BLaER1 (cell line): ENCODE results near the gene TMEM132C.
A peak's percentile ranks its signal among the peaks of the same experiment; 100 is the strongest.

Experiments used
- H3K27ac ChIP-seq: shearing (Covaris generic); formaldehyde crosslinking; 2 replicates; pipeline ENCODE4 v1.8.1; 2022
- H3K27me3 ChIP-seq: shearing (Covaris generic); formaldehyde crosslinking; 2 replicates; pipeline ENCODE4 v1.8.1; 2022
- H3K36me3 ChIP-seq: shearing (Covaris generic); formaldehyde crosslinking; 2 replicates; pipeline ENCODE4 v1.8.1; 2022
- H3K4me1 ChIP-seq: shearing (Covaris generic); formaldehyde crosslinking; 2 replicates; pipeline ENCODE4 v1.8.1; 2022
- H3K4me2 ChIP-seq: shearing (Covaris generic); formaldehyde crosslinking; 2 replicates; pipeline ENCODE4 v1.8.1; 2022
- H3K4me3 ChIP-seq: shearing (Covaris generic); formaldehyde crosslinking; 2 replicates; pipeline ENCODE4 v1.8.1; 2022
- H3K9ac ChIP-seq: shearing (Covaris generic); formaldehyde crosslinking; 2 replicates; pipeline ENCODE4 v1.8.1; 2022
- H3K9me3 ChIP-seq: shearing (Covaris generic); formaldehyde crosslinking; 2 replicates; pipeline ENCODE4 v1.8.1; 2022
- H4K20me1 ChIP-seq: shearing (Covaris generic); formaldehyde crosslinking; 2 replicates; pipeline ENCODE4 v1.8.1; 2022
- Cebpa-rat ChIP-seq: shearing (Covaris generic); IDR thresholded peaks from 2 replicates; pipeline ENCODE4 v1.8.1; 2022

Gene TMEM132C

DNA sequence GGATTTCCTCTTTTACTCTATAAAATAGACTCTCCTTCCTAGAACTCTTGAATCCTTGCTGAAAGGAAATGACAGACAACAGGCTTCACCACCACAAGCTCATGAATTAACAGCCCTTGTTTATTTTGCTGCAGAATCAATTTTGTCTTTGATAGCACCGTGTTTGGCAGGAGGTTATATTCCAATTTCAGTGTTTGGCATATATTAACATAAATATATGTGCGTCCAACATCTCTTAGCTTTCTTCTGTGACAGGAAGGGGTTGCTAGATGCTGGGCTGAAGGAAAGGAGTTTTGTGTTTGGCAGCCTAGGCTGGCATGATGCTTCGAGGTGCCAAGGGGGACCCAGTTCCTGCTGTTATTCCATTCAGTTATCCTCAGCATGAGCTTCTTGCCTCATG lies 126.4 kb downstream of the TMEM132C start:
- Histone ChIP-seq H3K4me3 (no peak overlapping the region), H4K20me1 (no peaks in the 10 kb centered on the region), H3K4me2 (no peak overlapping the region), H3K4me1 (peaks cover 39% of the 10 kb centered on the region), H3K27me3 (no peaks in the 10 kb centered on the region), H3K9me3 (peaks cover 5% of the 10 kb centered on the region; the same call in 1 of the 2 replicates), H3K27ac (no peak overlapping the region), H3K36me3 (no peaks in the 10 kb centered on the region), H3K9ac (no peak overlapping the region)
- TF ChIP-seq Cebpa-rat: no peak

- Histone ChIP-seq H3K36me3 (no peaks in the 10 kb centered on the region), H4K20me1 (no peaks in the 10 kb centered on the region), H3K9ac (no peak overlapping the region), H3K27me3 (no peaks in the 10 kb centered on the region), H3K9me3 (peaks cover 5% of the 10 kb centered on the region; the same call in 1 of the 2 replicates), H3K27ac (no peak overlapping the region), H3K4me1 (peaks cover 31% of the 10 kb centered on the region), H3K4me2 (no peak overlapping the region), H3K4me3 (no peak overlapping the region)
- TF ChIP-seq Cebpa-rat: no peak
Measured at GRCh38 chr12:128394137-128394536, 127.2 kb downstream of the TMEM132C start.

- TF ChIP-seq Cebpa-rat: no peak
- no peaks in the 10 kb centered on the region for H4K20me1 ChIP-seq
- no peak overlapping the region for H3K4me2 ChIP-seq
- H3K4me3 ChIP-seq: no peak overlapping the region
- H3K4me1 ChIP-seq: peaks cover 12% of the 10 kb centered on the region
- H3K9me3 ChIP-seq: no peaks in the 10 kb centered on the region; the same call in 1 of the 2 replicates
- H3K27me3 ChIP-seq: no peaks in the 10 kb centered on the region
- no peak overlapping the region for H3K27ac ChIP-seq
- no peak overlapping the region for H3K9ac ChIP-seq
- H3K36me3 ChIP-seq: no peaks in the 10 kb centered on the region
Measured at GRCh38 chr12:128399253-128399652, 132.3 kb downstream of the TMEM132C start.

DNA sequence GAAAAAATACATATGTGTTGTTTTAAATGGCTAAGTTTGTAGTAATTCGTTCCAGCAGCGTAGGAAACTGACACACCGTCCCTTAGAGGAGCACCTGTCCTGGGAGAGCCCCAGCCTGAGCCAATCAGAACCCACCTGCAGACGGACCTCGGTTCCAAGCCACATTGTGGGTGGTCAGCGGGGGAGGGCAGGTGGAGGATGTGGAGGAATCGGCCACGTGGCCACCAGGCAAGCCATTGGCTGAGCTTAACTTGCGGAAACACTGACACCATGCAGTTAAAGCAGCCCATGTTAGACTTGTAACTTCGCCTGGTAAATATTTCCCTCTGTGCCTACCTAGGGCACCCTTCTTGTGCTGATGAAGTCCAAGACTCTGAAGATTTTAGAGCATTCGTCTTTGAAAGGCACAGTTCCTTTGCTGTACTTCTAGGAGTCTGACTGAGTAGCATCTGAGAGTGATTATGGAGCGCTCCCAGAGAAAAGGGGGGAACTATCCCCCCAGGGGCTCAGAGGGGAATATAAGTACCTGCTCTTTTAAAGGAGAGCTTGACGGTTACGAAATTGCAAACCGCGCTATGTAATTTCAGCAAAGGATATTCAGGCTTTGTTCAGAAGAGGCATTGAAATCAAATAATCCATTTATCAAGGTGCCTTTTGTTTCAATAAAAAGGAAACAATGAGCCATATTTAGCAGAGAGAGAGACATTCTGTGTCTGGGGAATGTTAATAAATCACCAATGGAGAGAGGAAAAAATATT lies 135.7 kb downstream of the TMEM132C start:
- no peak overlapping the region for H3K9ac ChIP-seq
- peaks cover under 1% of the 10 kb centered on the region; the same call in 1 of the 2 replicates for H3K4me1 ChIP-seq
- H3K27ac ChIP-seq: no peak overlapping the region
- peaks cover 14% of the 10 kb centered on the region for H3K9me3 ChIP-seq
- no peaks in the 10 kb centered on the region for H4K20me1 ChIP-seq
- H3K4me3 ChIP-seq: no peak overlapping the region
- H3K27me3 ChIP-seq: no peaks in the 10 kb centered on the region
- H3K36me3 ChIP-seq: no peaks in the 10 kb centered on the region
- no peak overlapping the region for H3K4me2 ChIP-seq
- no peak for TF ChIP-seq Cebpa-rat

GRCh38 chr12:128408669-128409068 lies 141.7 kb downstream of the TMEM132C start:
- H3K36me3 ChIP-seq: no peaks in the 10 kb centered on the region
- H3K9ac ChIP-seq: no peak overlapping the region
- H3K4me2 ChIP-seq: no peak overlapping the region
- H4K20me1 ChIP-seq: no peaks in the 10 kb centered on the region
- H3K27me3 ChIP-seq: no peaks in the 10 kb centered on the region
- TF ChIP-seq Cebpa-rat: no peak
- H3K9me3 ChIP-seq: peaks cover 16% of the 10 kb centered on the region
- no peak overlapping the region for H3K4me3 ChIP-seq
- no peak overlapping the region for H3K27ac ChIP-seq
- H3K4me1 ChIP-seq: no peaks in the 10 kb centered on the region

GRCh38 chr12:128415036-128415560 lies 148.1 kb downstream of the TMEM132C start:
- Histone ChIP-seq H3K27me3 (no peaks in the 10 kb centered on the region), H3K9ac (no peak overlapping the region), H3K36me3 (no peaks in the 10 kb centered on the region), H3K4me2 (no peak overlapping the region), H3K9me3 (no peaks in the 10 kb centered on the region), H3K4me1 (peaks cover 16% of the 10 kb centered on the region), H3K27ac (no peak overlapping the region), H4K20me1 (no peaks in the 10 kb centered on the region), H3K4me3 (no peak overlapping the region)
- TF ChIP-seq Cebpa-rat: no peak

DNA sequence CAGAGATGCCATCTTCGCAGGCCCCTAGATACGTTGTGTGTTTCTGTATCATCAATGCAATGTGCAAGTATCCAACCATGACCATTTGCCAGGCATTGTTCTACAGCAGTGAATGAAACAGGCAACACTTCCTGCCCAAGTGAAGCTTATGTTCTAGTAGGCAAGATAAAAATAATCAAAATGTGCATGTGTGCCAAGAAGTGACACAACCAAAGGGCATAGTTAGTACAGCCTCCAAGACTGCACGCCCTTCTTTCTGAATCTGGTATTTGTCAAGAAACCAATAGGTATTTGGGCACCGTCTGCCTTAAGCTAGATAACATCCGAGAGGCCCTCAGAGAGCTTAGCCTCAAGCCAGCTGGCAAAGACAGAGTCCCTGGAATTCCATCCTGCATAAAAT lies 152.0 kb downstream of the TMEM132C start:
- no peak for TF ChIP-seq Cebpa-rat
- H3K36me3 ChIP-seq: no peaks in the 10 kb centered on the region
- no peaks in the 10 kb centered on the region for H3K9me3 ChIP-seq
- no peaks in the 10 kb centered on the region for H3K27me3 ChIP-seq
- H3K4me3 ChIP-seq: no peak overlapping the region
- H3K27ac ChIP-seq: no peak overlapping the region; the same call in 1 of the 2 replicates
- peaks cover 16% of the 10 kb centered on the region for H3K4me1 ChIP-seq
- H3K4me2 ChIP-seq: peak overlapping the region; percentile 65
- no peaks in the 10 kb centered on the region for H4K20me1 ChIP-seq
- H3K9ac ChIP-seq: no peak overlapping the region

DNA sequence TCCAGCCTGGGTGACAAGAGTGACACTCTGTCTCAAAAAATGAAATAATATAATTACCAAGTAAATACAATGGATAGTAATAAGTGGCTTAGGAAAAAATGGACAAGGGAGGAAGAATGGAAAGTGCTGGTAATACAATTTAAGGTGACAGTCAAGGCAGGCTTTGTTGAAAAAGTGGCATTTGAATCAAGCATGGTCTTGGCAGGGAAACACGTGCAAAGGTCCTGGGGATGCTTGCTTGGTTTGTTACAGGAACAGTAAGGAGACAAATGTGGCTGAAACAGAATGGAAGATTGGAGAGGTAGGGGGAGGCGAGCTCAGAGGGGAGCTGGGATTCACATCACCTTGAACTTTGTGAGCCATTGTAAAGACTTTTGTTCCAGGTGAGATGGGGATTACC lies 153.2 kb downstream of the TMEM132C start:
- Histone ChIP-seq H3K27ac (no peak overlapping the region), H3K9ac (no peak overlapping the region), H3K36me3 (no peaks in the 10 kb centered on the region), H3K27me3 (no peaks in the 10 kb centered on the region), H4K20me1 (no peaks in the 10 kb centered on the region), H3K9me3 (no peaks in the 10 kb centered on the region), H3K4me2 (no peak overlapping the region), H3K4me3 (no peak overlapping the region), H3K4me1 (peaks cover 16% of the 10 kb centered on the region)
- TF ChIP-seq Cebpa-rat: no peak

DNA sequence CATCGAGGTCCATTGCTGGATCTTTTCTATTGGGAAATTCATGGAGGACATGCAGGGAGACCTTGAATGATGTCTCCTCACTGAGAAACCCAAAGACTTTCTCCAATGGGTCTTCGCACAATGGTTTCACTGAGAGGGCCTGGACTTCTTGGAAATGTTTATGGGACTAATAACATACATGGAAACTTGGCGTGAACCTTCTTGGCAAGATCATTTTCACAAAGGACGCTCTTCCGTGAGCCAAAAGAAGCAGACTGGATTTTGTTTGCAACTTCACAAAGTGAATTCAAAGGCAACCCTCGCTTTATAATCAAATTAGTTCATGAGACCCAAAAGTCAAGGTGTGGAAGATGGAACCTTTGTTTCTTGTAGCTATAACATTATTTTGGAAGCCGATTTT lies 154.4 kb downstream of the TMEM132C start:
- Histone ChIP-seq H4K20me1 (no peaks in the 10 kb centered on the region), H3K27ac (no peak overlapping the region), H3K9me3 (no peaks in the 10 kb centered on the region), H3K36me3 (no peaks in the 10 kb centered on the region), H3K4me3 (no peak overlapping the region), H3K4me1 (peaks cover 16% of the 10 kb centered on the region), H3K4me2 (no peak overlapping the region), H3K27me3 (no peaks in the 10 kb centered on the region), H3K9ac (no peak overlapping the region)
- TF ChIP-seq Cebpa-rat: no peak

GRCh38 chr12:128423205-128423604 lies 156.2 kb downstream of the TMEM132C start:
- H3K9me3 ChIP-seq: no peaks in the 10 kb centered on the region
- H4K20me1 ChIP-seq: no peaks in the 10 kb centered on the region
- H3K27ac ChIP-seq: no peak overlapping the region
- no peaks in the 10 kb centered on the region for H3K27me3 ChIP-seq
- H3K36me3 ChIP-seq: no peaks in the 10 kb centered on the region
- H3K4me2 ChIP-seq: no peak overlapping the region
- H3K4me3 ChIP-seq: no peak overlapping the region
- no peak overlapping the region for H3K9ac ChIP-seq
- H3K4me1 ChIP-seq: peaks cover 13% of the 10 kb centered on the region
- no peak for TF ChIP-seq Cebpa-rat
